ENCODE measurements around the gene BAIAP2L2. TPM values are rescaled to one million over a fixed set of nuclear protein-coding genes. Genes with fewer than 3 reads are reported as not detected.

Gene BAIAP2L2
- total and polyA plus RNA-seq, 2 donors (not counting 3 experiments of a cell fraction or from before 2014, with no cell fraction given) = 0.20 to 0.35 TPM

DNA sequence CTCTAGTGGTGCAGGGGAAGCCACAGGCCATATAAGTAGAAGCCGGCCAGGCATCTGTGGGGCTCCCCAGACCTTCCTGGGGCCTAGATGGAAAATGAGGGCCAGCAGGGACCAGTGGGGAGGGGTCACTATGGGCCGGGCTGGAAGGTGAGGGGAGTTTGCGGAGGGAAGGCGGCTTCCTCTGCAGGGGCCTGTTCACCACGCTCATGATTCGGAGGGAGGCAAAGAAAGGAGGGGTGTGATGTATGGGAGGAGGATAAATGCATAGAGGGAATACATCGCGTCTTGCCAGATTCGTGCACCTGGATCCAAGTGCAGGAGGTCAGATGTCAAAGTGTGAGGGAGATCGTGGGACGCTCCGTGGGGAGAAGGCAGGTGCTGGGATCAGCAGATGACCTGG is 33.4 kb downstream of the BAIAP2L2 start:
- Histone ChIP-seq H4K20me1 (replicated peaks; ENCODE audit: control insufficient read depth, extremely low read depth, insufficient read depth, low read length) (no peaks in the 10 kb centered on the region), H3K79me2 (ENCODE audit: control insufficient read depth, insufficient read depth, low read length) (no peaks in the 10 kb centered on the region), H3K4me1 (ENCODE audit: control insufficient read depth, extremely low read depth, insufficient read depth, low read length) (peaks cover 5% of the 10 kb centered on the region), H3K27ac (ENCODE audit: insufficient read depth, low read depth, low read length) (no peak overlapping the region), H3K36me3 (ENCODE audit: control insufficient read depth in 2 of 2, extremely low read depth in 1 of 2, insufficient read depth in 2 of 2, low read length in 2 of 2) (peaks cover 0 to 6% of the 10 kb centered on the region in 2 experiments), H3K27me3 (ENCODE audit: control insufficient read depth in 2 of 2, insufficient read depth in 2 of 2, low read length in 2 of 2) (peaks cover 3 to 6% of the 10 kb centered on the region in 2 experiments), H3K9ac (replicated peaks; ENCODE audit: extremely low read depth, insufficient read depth, low read length) (no peak overlapping the region), H3K4me3 (replicated peaks in 1 of 3; ENCODE audit: insufficient read depth in 1 of 3, low read depth in 1 of 3, low read length in 3 of 3) (no peak overlapping the region), H3K9me1 (replicated peaks; ENCODE audit: control insufficient read depth, extremely low read depth, insufficient read depth, low read length) (no peaks in the 10 kb centered on the region), H2AFZ (ENCODE audit: low read depth, low read length) (no peak overlapping the region), H3K4me2 (ENCODE audit: insufficient read depth, low read length) (no peak overlapping the region), H3K9me3 (replicated peaks; ENCODE audit: control insufficient read depth, insufficient read depth, low read length) (no peaks in the 10 kb centered on the region)
- intact Hi-C loops (cut with micrococcal nuclease) (no loop called here), dilution Hi-C loops (cut with MboI; ENCODE audit: extremely low pct_ligation_motif_present, low sequenced_read_pairs) (no loop called here)
- TF ChIP-seq POLR2A (IDR thresholded peaks at IDR 0.05; ENCODE audit: low read depth, low read length) (no peak), MYC (IDR thresholded peaks at IDR 0.05; ENCODE audit: low read depth, low read length) (no peak)
- FAIRE-seq (no peak), DNase-seq (ENCODE audit: low read depth, low spot score) (no peak)
- ChIA-PET POLR2A (no interaction called here), CTCF (no interaction called here)
- BruUV-seq (replicated peaks) = no TSS peak

GRCh38 chr22:38075961-38076360 is 34.5 kb downstream of the BAIAP2L2 start:
- Histone ChIP-seq H3K4me3 (replicated peaks in 1 of 3; ENCODE audit: insufficient read depth in 1 of 3, low read depth in 1 of 3, low read length in 3 of 3) (no peak overlapping the region), H3K9me3 (replicated peaks; ENCODE audit: control insufficient read depth, insufficient read depth, low read length) (no peaks in the 10 kb centered on the region), H4K20me1 (replicated peaks; ENCODE audit: control insufficient read depth, extremely low read depth, insufficient read depth, low read length) (no peaks in the 10 kb centered on the region), H3K9ac (replicated peaks; ENCODE audit: extremely low read depth, insufficient read depth, low read length) (no peak overlapping the region), H3K27me3 (ENCODE audit: control insufficient read depth in 2 of 2, insufficient read depth in 2 of 2, low read length in 2 of 2) (no peaks in the 10 kb centered on the region), H3K4me1 (ENCODE audit: control insufficient read depth, extremely low read depth, insufficient read depth, low read length) (no peaks in the 10 kb centered on the region), H3K79me2 (ENCODE audit: control insufficient read depth, insufficient read depth, low read length) (no peaks in the 10 kb centered on the region), H3K27ac (ENCODE audit: insufficient read depth, low read depth, low read length) (no peak overlapping the region), H3K9me1 (replicated peaks; ENCODE audit: control insufficient read depth, extremely low read depth, insufficient read depth, low read length) (no peaks in the 10 kb centered on the region), H3K4me2 (ENCODE audit: insufficient read depth, low read length) (no peak overlapping the region), H2AFZ (ENCODE audit: low read depth, low read length) (no peak overlapping the region), H3K36me3 (ENCODE audit: control insufficient read depth in 2 of 2, extremely low read depth in 1 of 2, insufficient read depth in 2 of 2, low read length in 2 of 2) (peaks cover 0 to 6% of the 10 kb centered on the region in 2 experiments)
- TF ChIP-seq, protein P1, sequence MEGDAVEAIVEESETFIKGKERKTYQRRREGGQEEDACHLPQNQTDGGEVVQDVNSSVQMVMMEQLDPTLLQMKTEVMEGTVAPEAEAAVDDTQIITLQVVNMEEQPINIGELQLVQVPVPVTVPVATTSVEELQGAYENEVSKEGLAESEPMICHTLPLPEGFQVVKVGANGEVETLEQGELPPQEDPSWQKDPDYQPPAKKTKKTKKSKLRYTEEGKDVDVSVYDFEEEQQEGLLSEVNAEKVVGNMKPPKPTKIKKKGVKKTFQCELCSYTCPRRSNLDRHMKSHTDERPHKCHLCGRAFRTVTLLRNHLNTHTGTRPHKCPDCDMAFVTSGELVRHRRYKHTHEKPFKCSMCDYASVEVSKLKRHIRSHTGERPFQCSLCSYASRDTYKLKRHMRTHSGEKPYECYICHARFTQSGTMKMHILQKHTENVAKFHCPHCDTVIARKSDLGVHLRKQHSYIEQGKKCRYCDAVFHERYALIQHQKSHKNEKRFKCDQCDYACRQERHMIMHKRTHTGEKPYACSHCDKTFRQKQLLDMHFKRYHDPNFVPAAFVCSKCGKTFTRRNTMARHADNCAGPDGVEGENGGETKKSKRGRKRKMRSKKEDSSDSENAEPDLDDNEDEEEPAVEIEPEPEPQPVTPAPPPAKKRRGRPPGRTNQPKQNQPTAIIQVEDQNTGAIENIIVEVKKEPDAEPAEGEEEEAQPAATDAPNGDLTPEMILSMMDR (IDR thresholded peaks at IDR 0.05; ENCODE audit: extremely low read depth in 1 of 2, insufficient read depth in 1 of 2, low read depth in 1 of 2, low read length in 2 of 2) = no peak
- TF ChIP-seq FOS (IDR thresholded peaks at IDR 0.05; ENCODE audit: borderline replicate concordance, insufficient read depth, low read length) (no peak), EZH2 (IDR thresholded peaks at IDR 0.05; ENCODE audit: borderline replicate concordance, low read depth, low read length, severe bottlenecking) (no peak), JUN (IDR thresholded peaks at IDR 0.05; ENCODE audit: borderline replicate concordance, insufficient read depth, insufficient read length, low read depth) (no peak), GATA2 (IDR thresholded peaks at IDR 0.05; ENCODE audit: insufficient read depth, insufficient read length, low read depth, low read length) (no peak), POLR2AphosphoS5 (IDR thresholded peaks at IDR 0.05; ENCODE audit: insufficient read depth, low read depth, low read length) (no peak), POLR2A (IDR thresholded peaks at IDR 0.05; ENCODE audit: low read depth, low read length) (no peak), MAX (IDR thresholded peaks at IDR 0.05; ENCODE audit: insufficient read depth, insufficient read length) (no peak), MYC (IDR thresholded peaks at IDR 0.05; ENCODE audit: low read depth, low read length) (no peak)
- FAIRE-seq = no peak
- CTCF ChIA-PET = no interaction called here
- POLR2A ChIA-PET = no interaction called here
- DNase-seq (ENCODE audit: low read depth, low spot score) = no peak
- intact Hi-C loops (cut with micrococcal nuclease) (no loop called here), dilution Hi-C loops (cut with MboI; ENCODE audit: extremely low pct_ligation_motif_present, low sequenced_read_pairs) (no loop called here)
- BruUV-seq (replicated peaks) = no TSS peak
